Duodenal mucosa (tissue), 2 donors: ENCODE data around the gene GIMAP8.

ENCODE experiments used
- H3K27ac ChIP-seq: one replicate; pipeline ENCODE4 v1.7.0; 2013; ENCODE audit warnings: low read depth, low read length
- H3K27me3 ChIP-seq, 2 donors: one replicate each; pipeline ENCODE4 v1.7.0; 2013; ENCODE audit warnings: low read length in 2 of 2, control low read depth in 1 of 2; ENCODE audit not compliant: insufficient read depth in 2 of 2, control insufficient read depth in 1 of 2
- H3K36me3 ChIP-seq, 2 donors: one replicate each; pipeline ENCODE4 v1.7.0; 2013; ENCODE audit warnings: low read length in 2 of 2, control low read depth in 1 of 2; ENCODE audit not compliant: insufficient read depth in 2 of 2, control insufficient read depth in 1 of 2
- H3K4me1 ChIP-seq, 2 donors: one replicate each; pipeline ENCODE4 v1.7.0; 2013; ENCODE audit warnings: low read length in 2 of 2, control low read depth in 1 of 2; ENCODE audit not compliant: insufficient read depth in 2 of 2, control insufficient read depth in 1 of 2
- H3K4me3 ChIP-seq, 2 donors: one replicate each; pipeline ENCODE4 v1.7.0; 2013; ENCODE audit warnings: low read length in 2 of 2, low read depth in 1 of 2
- H3K9ac ChIP-seq, 2 donors: one replicate each; pipeline ENCODE4 v1.7.0; 2013; ENCODE audit warnings: low read length in 2 of 2, low read depth in 1 of 2
- H3K9me3 ChIP-seq, 2 donors: one replicate each; pipeline ENCODE4 v1.7.0; 2013; ENCODE audit warnings: low read length in 2 of 2, control low read depth in 1 of 2; ENCODE audit not compliant: control insufficient read depth in 1 of 2

Gene GIMAP8

GRCh38 chr7:150411606-150412005 is 38.8 kb upstream of the GIMAP8 start:
- H3K36me3 ChIP-seq = peaks cover 0 to 20% of the 10 kb centered on the region in 2 donors
- H3K4me3 ChIP-seq = no peak overlapping the region
- H3K27ac ChIP-seq = no peak overlapping the region
- H3K27me3 ChIP-seq = no peaks in the 10 kb centered on the region
- no peaks in the 10 kb centered on the region for H3K9me3 ChIP-seq
- H3K9ac ChIP-seq = no peak overlapping the region
- peaks cover 7 to 8% of the 10 kb centered on the region in 2 donors for H3K4me1 ChIP-seq

GRCh38 chr7:150412016-150412415 is 38.4 kb upstream of the GIMAP8 start:
- Histone ChIP-seq H3K27ac (no peak overlapping the region), H3K4me3 (no peak overlapping the region), H3K9me3 (no peaks in the 10 kb centered on the region), H3K36me3 (peaks cover 0 to 20% of the 10 kb centered on the region in 2 donors), H3K9ac (no peak overlapping the region), H3K4me1 (peaks cover 3 to 4% of the 10 kb centered on the region in 2 donors), H3K27me3 (no peaks in the 10 kb centered on the region)

GRCh38 chr7:150412518-150413488 is 37.6 kb upstream of the GIMAP8 start:
- Histone ChIP-seq H3K9ac (no peak overlapping the region), H3K27me3 (no peaks in the 10 kb centered on the region), H3K27ac (no peak overlapping the region), H3K36me3 (peaks cover 0 to 20% of the 10 kb centered on the region in 2 donors), H3K4me1 (no peaks in the 10 kb centered on the region), H3K9me3 (no peaks in the 10 kb centered on the region), H3K4me3 (no peak overlapping the region)

GRCh38 chr7:150413640-150414081 is 36.8 kb upstream of the GIMAP8 start:
- Histone ChIP-seq H3K27ac (no peak overlapping the region), H3K9ac (no peak overlapping the region), H3K9me3 (no peaks in the 10 kb centered on the region), H3K27me3 (no peaks in the 10 kb centered on the region), H3K4me3 (no peak overlapping the region), H3K4me1 (no peaks in the 10 kb centered on the region), H3K36me3 (peaks cover 0 to 20% of the 10 kb centered on the region in 2 donors)

GRCh38 chr7:150415161-150416153 is 35.0 kb upstream of the GIMAP8 start:
- Histone ChIP-seq H3K27me3 (no peaks in the 10 kb centered on the region), H3K4me3 (no peak overlapping the region), H3K9me3 (no peaks in the 10 kb centered on the region), H3K27ac (peak overlapping the region; percentile 3), H3K4me1 (no peaks in the 10 kb centered on the region), H3K9ac (no peak overlapping the region), H3K36me3 (peaks cover 0 to 11% of the 10 kb centered on the region in 2 donors)

- no peaks in the 10 kb centered on the region for H3K9me3 ChIP-seq
- H3K9ac ChIP-seq = no peak overlapping the region
- H3K36me3 ChIP-seq = no peaks in the 10 kb centered on the region
- H3K4me3 ChIP-seq = no peak overlapping the region
- no peaks in the 10 kb centered on the region for H3K27me3 ChIP-seq
- H3K27ac ChIP-seq = no peak overlapping the region
- peaks cover 4 to 5% of the 10 kb centered on the region in 2 donors for H3K4me1 ChIP-seq
Observed at GRCh38 chr7:150417239-150417638, 33.2 kb upstream of the GIMAP8 start.

- H3K9me3 ChIP-seq = no peaks in the 10 kb centered on the region
- peaks cover 4 to 5% of the 10 kb centered on the region in 2 donors for H3K4me1 ChIP-seq
- H3K36me3 ChIP-seq = no peaks in the 10 kb centered on the region
- H3K27me3 ChIP-seq = no peaks in the 10 kb centered on the region
- H3K9ac ChIP-seq = no peak overlapping the region
- no peak overlapping the region for H3K27ac ChIP-seq
- H3K4me3 ChIP-seq = no peak overlapping the region
Observed at GRCh38 chr7:150417863-150418262, 32.6 kb upstream of the GIMAP8 start.

GRCh38 chr7:150420242-150420641 is 30.2 kb upstream of the GIMAP8 start:
- Histone ChIP-seq H3K4me1 (peaks cover 4 to 5% of the 10 kb centered on the region in 2 donors), H3K9me3 (no peaks in the 10 kb centered on the region), H3K27ac (no peak overlapping the region), H3K9ac (no peak overlapping the region), H3K36me3 (no peaks in the 10 kb centered on the region), H3K4me3 (no peak overlapping the region), H3K27me3 (no peaks in the 10 kb centered on the region)

GRCh38 chr7:150420987-150421674 is 29.3 kb upstream of the GIMAP8 start:
- no peaks in the 10 kb centered on the region for H3K9me3 ChIP-seq
- no peak overlapping the region for H3K4me3 ChIP-seq
- H3K27ac ChIP-seq = no peak overlapping the region
- H3K27me3 ChIP-seq = no peaks in the 10 kb centered on the region
- H3K9ac ChIP-seq = no peak overlapping the region
- H3K4me1 ChIP-seq = peaks cover 4 to 5% of the 10 kb centered on the region in 2 donors
- H3K36me3 ChIP-seq = no peaks in the 10 kb centered on the region
